Keratinocyte (primary cell): Measurements from ENCODE around the gene TRAF3. TPM values are rescaled to one million over a fixed set of nuclear protein-coding genes. Genes with fewer than 3 reads are reported as not detected.

ENCODE experiments used
- DNase-seq: peaks from one replicate; pipeline ENCODE4 v3.0.0-alpha.2; 2011; ENCODE audit warnings: low read depth, missing footprints, low spot score
- FAIRE-seq: peaks from 2 replicates; lab custom pipeline; 2011; peaks lifted over from hg19 to GRCh38; lab: Jason Lieb, UNC
- H2AFZ ChIP-seq: 2 replicates; pipeline ENCODE4 v1.6.0; 2012; ENCODE audit warnings: low read length, control low read depth, inconsistent platforms; ENCODE audit not compliant: control insufficient read depth
- H3K27ac ChIP-seq: 2 replicates; pipeline ENCODE4 v1.5.1; 2011; ENCODE audit warnings: low read length; ENCODE audit not compliant: control insufficient read depth, insufficient read depth
- H3K27me3 ChIP-seq: 3 replicates; pipeline ENCODE4 v1.6.0; 2011; ENCODE audit warnings: low read length; ENCODE audit not compliant: control insufficient read depth, insufficient read depth; ENCODE audit errors: extremely low read depth
- H3K36me3 ChIP-seq, 2 experiments: 2 replicates in 1 of 2; 3 replicates in 1 of 2; pipeline ENCODE4 v1.5.1; 2011; ENCODE audit warnings: low read length in 2 of 2, mild to moderate bottlenecking in 1 of 2; ENCODE audit not compliant: control insufficient read depth in 2 of 2, insufficient read depth in 2 of 2; ENCODE audit errors: extremely low read depth in 1 of 2
- H3K4me1 ChIP-seq: 3 replicates; pipeline ENCODE4 v1.5.1; 2011; ENCODE audit warnings: low read length; ENCODE audit not compliant: control insufficient read depth, insufficient read depth; ENCODE audit errors: extremely low read depth
- H3K4me2 ChIP-seq: 3 replicates; pipeline ENCODE4 v1.6.0; 2011; ENCODE audit warnings: low read depth, low read length; ENCODE audit not compliant: control insufficient read depth, insufficient read depth; ENCODE audit errors: extremely low read depth
- H3K4me3 ChIP-seq, 3 experiments: fragments of 200-600 bp in 1 of 3; sonication (generic) in 1 of 3; 2 replicates in 2 of 3; 3 replicates in 1 of 3; pipeline ENCODE4 v1.5.1; 2011 to 2016; ENCODE audit warnings: low read length in 3 of 3, mild to moderate bottlenecking in 3 of 3, control low read depth in 2 of 3, inconsistent platforms in 1 of 3, low read depth in 1 of 3, mixed read lengths in 1 of 3, mixed run types in 1 of 3, moderate library complexity in 1 of 3; ENCODE audit not compliant: control insufficient read depth in 2 of 3, insufficient read depth in 2 of 3; ENCODE audit errors: extremely low read depth in 1 of 3
- H3K79me2 ChIP-seq: 2 replicates; pipeline ENCODE4 v1.6.0; 2012; ENCODE audit warnings: low read length; ENCODE audit not compliant: control insufficient read depth, insufficient read depth
- H3K9ac ChIP-seq: 3 replicates; pipeline ENCODE4 v1.6.0; 2011; ENCODE audit warnings: low read length; ENCODE audit not compliant: control insufficient read depth, insufficient read depth; ENCODE audit errors: extremely low read depth
- H3K9me1 ChIP-seq: 3 replicates; pipeline ENCODE4 v1.6.0; 2011; ENCODE audit warnings: low read length; ENCODE audit not compliant: control insufficient read depth, insufficient read depth; ENCODE audit errors: extremely low read depth
- H3K9me3 ChIP-seq: 2 replicates; pipeline ENCODE4 v1.5.1; 2012; ENCODE audit warnings: low read depth, low read length; ENCODE audit not compliant: control insufficient read depth
- H4K20me1 ChIP-seq: 3 replicates; pipeline ENCODE4 v1.6.0; 2011; ENCODE audit warnings: low read length; ENCODE audit not compliant: control insufficient read depth, insufficient read depth; ENCODE audit errors: extremely low read depth
- CTCF ChIP-seq, 3 experiments: IDR thresholded peaks in 1 of 3; conservative IDR thresholded peaks in 1 of 3; optimal IDR thresholded peaks in 1 of 3; 2 replicates in 2 of 3; 3 replicates in 1 of 3; pipeline versions ENCODE3 to v1.5.1; 2011; ENCODE audit warnings: low read length in 3 of 3, mild to moderate bottlenecking in 3 of 3, moderate library complexity in 2 of 3, control low read depth in 1 of 3, inconsistent platforms in 1 of 3; ENCODE audit not compliant: insufficient read depth in 2 of 3; ENCODE audit errors: extremely low read depth in 1 of 3
- EZH2 ChIP-seq: IDR thresholded peaks from one replicate; pipeline ENCODE4 v1.6.1; 2012; ENCODE audit warnings: inconsistent platforms, mild to moderate bottlenecking, low read length, moderate library complexity
- dilution Hi-C: fragments of 300-500 bp; cut with MboI; formaldehyde crosslinking; loops from one replicate; pipeline ENCODE4 v1.7.0; 2020; ENCODE audit warnings: low sequenced_read_pairs; ENCODE audit not compliant: extremely low pct_ligation_motif_present
- polyA plus RNA-seq, 5 experiments: library from polyadenylated mRNA; depleted of rRNA in 3 of 5; stranded (reverse) in 3 of 5; stranded (forward) in 1 of 5; unstranded in 1 of 5; fragments of >200 nt; gene quantifications; 1 replicate in 1 of 5; 2 replicates in 3 of 5; 3 replicates in 1 of 5; pipeline versions ENCODE4 v1.2.1 to v1.2.3, GENCODE V29; 2011 to 2012; ENCODE audit warnings: missing spikeins in 2 of 5, low read depth in 1 of 5, low replicate concordance in 1 of 5

Gene TRAF3
- polyA plus RNA-seq, 1 donor (not counting 4 experiments of a cell fraction or from before 2014, with no cell fraction given), result 12.5 TPM

GRCh38 chr14:102827716-102828115 lies 50.5 kb downstream of the TRAF3 start:
- Histone ChIP-seq H2AFZ (no peak overlapping the region), H3K9me3 (no peaks in the 10 kb centered on the region), H3K9ac (no peak overlapping the region), H3K4me1 (peaks cover 14% of the 10 kb centered on the region), H4K20me1 (peaks cover 10% of the 10 kb centered on the region), H3K27me3 (no peaks in the 10 kb centered on the region), H3K4me3 (no peak overlapping the region), H3K79me2 (peaks cover 49% of the 10 kb centered on the region), H3K9me1 (peaks cover 10% of the 10 kb centered on the region), H3K36me3 (no peaks in the 10 kb centered on the region), H3K27ac (no peak overlapping the region), H3K4me2 (no peak overlapping the region)
- dilution Hi-C loops, result no loop called here
- no peak for DNase-seq
- FAIRE-seq, result no peak
- TF ChIP-seq CTCF (optimal IDR thresholded peaks at IDR 0.05 in 1 of 3, IDR thresholded peaks at IDR 0.05 in 1 of 3, conservative IDR thresholded peaks at IDR 0.05 in 1 of 3; ENCODE audit: extremely low read depth in 1 of 3, insufficient read depth in 2 of 3, low read length in 3 of 3), result no peak
- no peak for TF ChIP-seq EZH2

GRCh38 chr14:102828151-102828550 lies 50.9 kb downstream of the TRAF3 start:
- Histone ChIP-seq H3K9me1 (peaks cover 10% of the 10 kb centered on the region), H3K9ac (no peak overlapping the region), H3K9me3 (no peaks in the 10 kb centered on the region), H3K27ac (no peak overlapping the region), H3K27me3 (no peaks in the 10 kb centered on the region), H3K4me1 (peaks cover 14% of the 10 kb centered on the region), H3K4me2 (no peak overlapping the region), H4K20me1 (peaks cover 10% of the 10 kb centered on the region), H3K4me3 (no peak overlapping the region), H2AFZ (no peak overlapping the region), H3K36me3 (no peaks in the 10 kb centered on the region), H3K79me2 (peaks cover 48% of the 10 kb centered on the region)
- no peak for FAIRE-seq
- dilution Hi-C loops, result no loop called here
- TF ChIP-seq EZH2 (no peak), CTCF (optimal IDR thresholded peaks at IDR 0.05 in 1 of 3, IDR thresholded peaks at IDR 0.05 in 1 of 3, conservative IDR thresholded peaks at IDR 0.05 in 1 of 3; ENCODE audit: extremely low read depth in 1 of 3, insufficient read depth in 2 of 3, low read length in 3 of 3) (no peak)
- DNase-seq, result no peak
